Measurements from ENCODE around the gene PCDHGA9. TPM values are rescaled to one million over a fixed set of nuclear protein-coding genes. Genes with fewer than 3 reads are reported as not detected.

PCDHGA9 gene
- total and polyA plus RNA-seq, 9 of the 15 experiments (the other 6 are each of a cell fraction or from before 2014, with no cell fraction given) = 0.03 to 0.18 (median 0.11) TPM; not detected in 2

DNA sequence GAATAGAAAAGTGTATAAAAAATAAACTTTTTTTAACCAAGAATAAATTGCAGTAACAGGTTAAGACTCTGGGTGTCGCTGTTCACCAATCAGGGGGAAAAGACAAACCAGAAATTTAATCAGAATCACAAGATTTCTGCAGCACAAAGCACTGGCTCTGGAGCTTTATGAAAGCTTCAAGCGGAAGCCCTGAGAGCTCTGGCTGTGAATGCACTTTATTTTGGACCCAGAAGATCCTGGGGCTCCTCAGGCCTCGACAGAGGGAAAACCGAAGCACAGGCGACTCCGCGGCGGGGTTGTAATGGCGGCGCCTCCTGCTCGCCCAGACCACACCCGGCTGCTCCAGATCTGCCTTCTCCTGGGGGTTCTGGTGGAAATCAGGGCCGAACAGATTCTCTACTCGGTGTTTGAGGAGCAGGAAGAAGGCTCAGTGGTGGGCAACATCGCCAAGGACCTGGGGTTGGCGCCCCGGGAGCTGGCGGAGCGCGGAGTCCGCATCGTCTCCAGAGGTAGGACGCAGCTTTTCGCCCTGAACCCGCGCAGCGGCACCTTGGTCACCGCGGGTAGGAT is 47.6 kb upstream of the PCDHGA9 start, which contains the start of gene PCDHGA4:
TSS of gene PCDHGA4 (plus strand) at position 122 of the 570 bp plus-strand sequence. CDS start at position 209, 87 bp downstream.
- intact Hi-C loops (cut with micrococcal nuclease) = no loop called here
- Histone ChIP-seq H2AFZ (ENCODE audit: low read depth, low read length) (peak within 1 kb of the TSS; percentile 59; the same call in 1 of the 2 replicates), H4K20me1 (replicated peaks; ENCODE audit: control insufficient read depth, insufficient read depth, low read length) (no peaks in the 10 kb centered on the region), H3K36me3 (ENCODE audit: control insufficient read depth, insufficient read depth, low read length) (no peaks in the 10 kb centered on the region), H3K27me3 (ENCODE audit: control insufficient read depth in 2 of 2, insufficient read depth in 2 of 2, low read length in 2 of 2) (peaks cover 0 to 20% of the 10 kb centered on the region in 2 experiments; a peak in 2 of 5 replicates), H3K27ac (ENCODE audit: extremely low read depth, low read depth, low read length) (no peak within 1 kb of the TSS), H3K9me1 (ENCODE audit: control insufficient read depth, insufficient read depth, low read length) (no peaks in the 10 kb centered on the region), H3K9ac (ENCODE audit: insufficient read depth in 1 of 2, low read depth in 2 of 2, low read length in 2 of 2) (peak within 1 kb of the TSS in 1 of 2 experiments; percentile 50; a peak in 2 of 4 replicates), H3K4me3 (peak within 1 kb of the TSS; percentile 28), H3K4me2 (ENCODE audit: insufficient read depth, low read length) (peak within 1 kb of the TSS; percentile 32), H3K79me2 (ENCODE audit: control insufficient read depth, insufficient read depth, low read length) (no peaks in the 10 kb centered on the region), H3K4me1 (replicated peaks in 1 of 2; ENCODE audit: control insufficient read depth in 2 of 2, insufficient read depth in 2 of 2, low read length in 2 of 2) (peaks cover 3 to 12% of the 10 kb centered on the region in 2 experiments; a peak in 3 of 5 replicates), H3K9me3 (replicated peaks; ENCODE audit: control insufficient read depth, insufficient read depth, low read depth, low read length) (no peaks in the 10 kb centered on the region)
- 16% methylated on average over 29 of the region's 29 CpGs for WGBS (ENCODE audit: insufficient coverage, low coverage, missing lambda C conversion rate)
- FAIRE-seq (no peak), DNase-seq (ENCODE audit: extremely low read depth in 1 of 4, low spot score in 3 of 4) (peak in 1 of 4 experiments; percentile 15), ATAC-seq (peak; percentile 45; the same call in 1 of the 3 replicates)
- TSS peak; percentile 26 for BruUV-seq (replicated peaks)
- ChIA-PET POLR2A (interaction anchor here (1.0 to 1.5 kb wide), 3 partner anchors 9 to 163 kb away, joined by 3 to 5 read pairs (median 3); partner anchors contain the start of gene PCDHGA5), CTCF (ENCODE audit: low intra/inter-chr PET ratio) (interaction anchor here (0.7 to 1.1 kb wide), 2 partner anchors 105 to 206 kb away, joined by 3 read pairs; no protein-coding TSS in a partner anchor)
- in situ Hi-C loops (cut with MboI) = no loop called here
- TF ChIP-seq ATF1 (CRISPR knock-in tag; IDR thresholded peaks at IDR 0.05) = no peak
- no peak for TF ChIP-seq ATF1 (tag; IDR thresholded peaks at IDR 0.05)
- TF ChIP-seq ZNF133 (CRISPR knock-in tag; IDR thresholded peaks at IDR 0.05) = no peak
- TF ChIP-seq AFF1 (IDR thresholded peaks at IDR 0.05; ENCODE audit: low read depth in 1 of 2, partially characterized antibody in 2 of 2) = no peak
- TF ChIP-seq ZBTB2 (IDR thresholded peaks at IDR 0.05) = no peak
- no peak for TF ChIP-seq ZBTB11 (CRISPR knock-in tag; IDR thresholded peaks at IDR 0.05)
- TF ChIP-seq SP1 (CRISPR knock-in tag; IDR thresholded peaks at IDR 0.05) = no peak
- no peak for TF ChIP-seq ELF1 (tag; IDR thresholded peaks at IDR 0.05)
- no peak for TF ChIP-seq ZNF316 (IDR thresholded peaks at IDR 0.05)
- no peak for TF ChIP-seq MXI1 (IDR thresholded peaks at IDR 0.05; ENCODE audit: low read depth, low read length)
- no peak for TF ChIP-seq TEAD1 (CRISPR knock-in tag; IDR thresholded peaks at IDR 0.05)
- TF ChIP-seq STAG1 (CRISPR knock-in tag; IDR thresholded peaks at IDR 0.05; ENCODE audit: borderline replicate concordance) = no peak
